BE2C (cell line): ENCODE measurements around the gene HEY2.

ENCODE experiments used
- DNase-seq: peaks from one replicate; pipeline ENCODE4 v3.0.0-alpha.2; 2020
- H3K27me3 ChIP-seq: fragments of 250-450 bp; sonication (Bioruptor Pico); 2 replicates; pipeline ENCODE4 v1.5.1; 2020; ENCODE audit warnings: mild to moderate bottlenecking
- H3K36me3 ChIP-seq: fragments of 250-450 bp; sonication (Bioruptor Pico); 2 replicates; pipeline ENCODE4 v1.5.1; 2020; ENCODE audit warnings: mild to moderate bottlenecking
- H3K4me1 ChIP-seq: fragments of 250-450 bp; sonication (Bioruptor Pico); 2 replicates; pipeline ENCODE4 v1.5.1; 2020
- H3K4me3 ChIP-seq: 2 replicates; pipeline ENCODE4 v1.5.1; 2011; ENCODE audit warnings: low read depth, low read length
- H3K9me3 ChIP-seq: fragments of 250-450 bp; sonication (Bioruptor Pico); 2 replicates; pipeline ENCODE4 v1.5.1; 2020
- TF ChIP-seq, protein P1 (sequence below): IDR thresholded peaks from 2 replicates; pipeline ENCODE4 v1.5.1; 2012; ENCODE audit warnings: mild to moderate bottlenecking, low read depth, low read length

The HEY2 gene

GRCh38 chr6:125746731-125747588, 2.5 kb upstream of the HEY2 start:
- Histone ChIP-seq H3K4me1 (peaks cover 6% of the 10 kb centered on the region; the same call in 1 of the 2 replicates), H3K27me3 (peaks cover 98% of the 10 kb centered on the region), H3K4me3 (peak overlapping the region; percentile 33), H3K9me3 (no peaks in the 10 kb centered on the region), H3K36me3 (no peaks in the 10 kb centered on the region)
- no peak for DNase-seq
- TF ChIP-seq, protein P1, sequence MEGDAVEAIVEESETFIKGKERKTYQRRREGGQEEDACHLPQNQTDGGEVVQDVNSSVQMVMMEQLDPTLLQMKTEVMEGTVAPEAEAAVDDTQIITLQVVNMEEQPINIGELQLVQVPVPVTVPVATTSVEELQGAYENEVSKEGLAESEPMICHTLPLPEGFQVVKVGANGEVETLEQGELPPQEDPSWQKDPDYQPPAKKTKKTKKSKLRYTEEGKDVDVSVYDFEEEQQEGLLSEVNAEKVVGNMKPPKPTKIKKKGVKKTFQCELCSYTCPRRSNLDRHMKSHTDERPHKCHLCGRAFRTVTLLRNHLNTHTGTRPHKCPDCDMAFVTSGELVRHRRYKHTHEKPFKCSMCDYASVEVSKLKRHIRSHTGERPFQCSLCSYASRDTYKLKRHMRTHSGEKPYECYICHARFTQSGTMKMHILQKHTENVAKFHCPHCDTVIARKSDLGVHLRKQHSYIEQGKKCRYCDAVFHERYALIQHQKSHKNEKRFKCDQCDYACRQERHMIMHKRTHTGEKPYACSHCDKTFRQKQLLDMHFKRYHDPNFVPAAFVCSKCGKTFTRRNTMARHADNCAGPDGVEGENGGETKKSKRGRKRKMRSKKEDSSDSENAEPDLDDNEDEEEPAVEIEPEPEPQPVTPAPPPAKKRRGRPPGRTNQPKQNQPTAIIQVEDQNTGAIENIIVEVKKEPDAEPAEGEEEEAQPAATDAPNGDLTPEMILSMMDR = no peak

DNA sequence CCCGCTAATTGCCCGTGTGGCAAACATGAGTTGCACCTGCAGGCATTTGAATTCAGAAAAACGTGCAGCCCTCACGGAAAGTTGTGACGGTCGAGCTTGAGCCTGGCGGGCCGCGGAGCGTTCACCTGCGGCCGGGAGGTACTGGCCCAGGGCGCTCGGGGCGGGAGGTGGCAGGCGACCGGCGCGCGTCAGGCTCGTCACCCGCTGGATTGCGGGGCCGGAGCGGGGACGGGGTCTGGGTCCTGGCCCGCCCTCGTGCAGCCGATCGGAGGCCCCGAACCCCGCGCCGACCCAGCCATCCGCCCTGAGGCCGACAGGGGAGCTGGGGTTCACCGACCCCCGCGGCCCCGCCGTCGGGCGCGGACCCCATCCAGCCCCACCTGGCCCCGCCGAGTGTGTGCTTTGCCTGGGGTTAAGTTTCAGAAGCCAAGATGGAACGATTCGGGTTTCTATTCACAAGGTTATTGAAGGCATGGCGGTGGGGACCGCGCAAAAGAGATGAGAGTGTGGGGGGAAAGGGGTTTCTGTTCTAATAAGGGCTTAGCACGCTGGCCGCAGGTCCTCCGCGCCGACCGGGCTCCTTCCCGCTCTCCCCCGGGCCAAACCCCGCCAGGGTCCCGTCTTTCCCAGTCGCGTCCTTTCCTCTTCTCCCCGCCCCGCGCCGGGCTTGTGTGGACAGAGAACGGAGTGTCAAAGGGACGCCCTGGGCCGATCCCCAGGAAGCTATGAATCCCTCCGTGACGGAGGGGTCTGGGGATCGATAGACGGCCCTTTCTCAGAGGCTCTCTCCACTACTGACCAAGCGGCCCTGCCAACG, 1.6 kb upstream of the HEY2 start:
- H3K27me3 ChIP-seq = peaks cover 94% of the 10 kb centered on the region
- H3K4me1 ChIP-seq = peaks cover 6% of the 10 kb centered on the region; the same call in 1 of the 2 replicates
- no peaks in the 10 kb centered on the region for H3K9me3 ChIP-seq
- TF ChIP-seq, protein P1 = no peak
- peak; percentile 21 for DNase-seq
- H3K36me3 ChIP-seq = no peaks in the 10 kb centered on the region
- peak overlapping the region; percentile 62 for H3K4me3 ChIP-seq

- TF ChIP-seq, protein P1 = no peak
- Histone ChIP-seq H3K4me3 (peak overlapping the region; percentile 62), H3K36me3 (no peaks in the 10 kb centered on the region), H3K9me3 (no peaks in the 10 kb centered on the region), H3K4me1 (peaks cover 6% of the 10 kb centered on the region; the same call in 1 of the 2 replicates), H3K27me3 (peaks cover 94% of the 10 kb centered on the region)
- no peak for DNase-seq
These were observed 843 bp upstream of the HEY2 start for GRCh38 chr6:125748406-125749172.

DNA sequence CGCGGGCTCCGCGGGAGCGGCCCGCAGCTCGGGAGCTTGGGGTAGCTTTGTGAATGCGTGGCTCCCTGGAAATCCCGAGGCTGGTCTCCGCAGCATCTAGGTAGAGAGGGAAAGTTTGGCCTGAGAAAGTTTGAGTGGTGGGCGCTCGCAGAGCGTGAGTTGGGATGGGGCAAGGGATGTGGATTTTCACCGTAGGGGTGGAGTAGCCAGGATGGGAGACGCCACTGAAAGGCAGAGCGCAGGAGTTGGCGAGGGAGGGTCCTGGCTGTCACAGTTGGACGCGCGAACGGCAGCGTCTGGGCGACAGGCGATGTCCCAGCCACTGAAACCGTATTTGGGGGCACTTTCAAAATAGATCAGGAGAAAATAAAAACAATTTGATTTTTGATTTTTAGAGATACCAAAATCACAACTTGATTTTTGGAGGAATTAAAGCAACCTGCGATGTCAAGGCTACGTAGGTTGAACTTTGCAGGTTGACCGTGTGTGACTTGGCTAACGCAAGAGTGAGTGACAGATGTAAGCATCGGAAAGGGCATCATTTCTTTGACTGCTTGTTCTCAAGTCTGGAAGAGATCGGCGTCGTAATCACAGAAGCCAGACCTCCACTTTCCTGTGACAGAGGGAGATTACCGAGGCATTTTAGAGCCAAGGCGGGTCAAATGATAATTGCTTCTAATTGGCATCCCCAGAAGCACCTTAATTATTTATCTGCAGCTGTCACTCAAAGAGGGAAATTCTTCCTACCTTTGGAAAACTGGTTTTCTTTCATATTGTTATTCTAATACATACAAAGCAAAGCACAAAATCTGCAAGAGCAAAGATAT, 646 bp downstream of the HEY2 start:
- Histone ChIP-seq H3K4me3 (peak overlapping the region; percentile 50), H3K27me3 (peaks cover 94% of the 10 kb centered on the region), H3K4me1 (peaks cover 6% of the 10 kb centered on the region; the same call in 1 of the 2 replicates), H3K9me3 (no peaks in the 10 kb centered on the region), H3K36me3 (no peaks in the 10 kb centered on the region)
- no peak for DNase-seq
- TF ChIP-seq, protein P1 = no peak

DNA sequence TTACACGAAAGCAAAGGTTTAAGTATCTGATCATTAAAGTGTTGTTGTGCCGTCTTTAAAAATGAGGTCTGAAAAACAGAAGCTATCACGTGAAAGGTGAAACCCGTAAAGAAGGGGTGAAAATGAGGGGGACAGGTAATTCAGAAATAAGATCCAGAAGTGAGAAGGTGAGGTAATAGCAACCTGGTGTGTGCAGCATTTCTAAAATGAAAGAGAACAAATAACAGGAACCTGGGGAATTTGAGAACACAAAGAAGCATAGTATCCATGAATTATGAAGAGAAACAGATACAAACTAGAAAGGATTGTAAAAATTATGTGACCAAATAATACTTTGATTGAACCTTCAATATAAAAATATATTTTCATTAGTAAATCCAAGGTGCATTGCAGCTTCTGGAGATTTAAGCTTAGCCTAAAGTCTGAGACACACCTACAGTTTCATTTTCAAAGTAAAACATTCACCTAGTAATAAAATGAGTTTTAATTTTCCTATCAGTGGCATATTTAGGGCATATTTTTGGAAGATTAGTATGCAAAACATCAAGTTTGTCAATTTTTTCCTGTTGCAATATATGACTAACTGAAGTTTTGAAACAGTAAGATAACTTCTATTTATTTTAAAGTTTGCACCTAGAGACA, 1.4 kb downstream of the HEY2 start:
- peaks cover 94% of the 10 kb centered on the region for H3K27me3 ChIP-seq
- no peak overlapping the region for H3K4me3 ChIP-seq
- peaks cover 6% of the 10 kb centered on the region; the same call in 1 of the 2 replicates for H3K4me1 ChIP-seq
- TF ChIP-seq, protein P1 = no peak
- H3K9me3 ChIP-seq = no peaks in the 10 kb centered on the region
- no peak for DNase-seq
- H3K36me3 ChIP-seq = no peaks in the 10 kb centered on the region
